Mesodermal cell (in vitro differentiated cells): ENCODE data around the gene C2orf69.
A peak's percentile ranks its signal among the peaks of the same experiment; 100 is the strongest.

Source experiments
- H3K27ac ChIP-seq: 2 replicates; pipeline ENCODE4 v1.7.0; 2013; ENCODE audit warnings: mild to moderate bottlenecking, low read depth, low read length, moderate library complexity; ENCODE audit not compliant: severe bottlenecking
- H3K36me3 ChIP-seq: 2 replicates; pipeline ENCODE4 v1.7.1; 2013; ENCODE audit warnings: mild to moderate bottlenecking, low read length, moderate library complexity; ENCODE audit not compliant: control insufficient read depth, insufficient read depth
- H3K4me1 ChIP-seq: one replicate; pipeline ENCODE4 v1.7.1; 2013; ENCODE audit warnings: mild to moderate bottlenecking, low read length; ENCODE audit not compliant: insufficient read depth, control insufficient read depth, poor library complexity, severe bottlenecking
- H3K4me3 ChIP-seq: 2 replicates; pipeline ENCODE4 v1.7.0; 2013; ENCODE audit warnings: low read length, control low read depth, mild to moderate bottlenecking; ENCODE audit not compliant: insufficient read depth, poor library complexity, severe bottlenecking; ENCODE audit errors: extremely low read depth
- H3K9me3 ChIP-seq: 2 replicates; pipeline ENCODE4 v1.7.1; 2013; ENCODE audit warnings: mild to moderate bottlenecking, low read length, moderate library complexity; ENCODE audit not compliant: control insufficient read depth
- WGBS, 2 experiments: methylation state at CpG; one replicate each; pipeline ENCODE4 v1.1.5; 2013; ENCODE audit warnings: missing lambda C conversion rate in 2 of 2; ENCODE audit not compliant: insufficient coverage in 2 of 2; 5-methylcytosine and 5-hydroxymethylcytosine counted together

The C2orf69 gene

DNA sequence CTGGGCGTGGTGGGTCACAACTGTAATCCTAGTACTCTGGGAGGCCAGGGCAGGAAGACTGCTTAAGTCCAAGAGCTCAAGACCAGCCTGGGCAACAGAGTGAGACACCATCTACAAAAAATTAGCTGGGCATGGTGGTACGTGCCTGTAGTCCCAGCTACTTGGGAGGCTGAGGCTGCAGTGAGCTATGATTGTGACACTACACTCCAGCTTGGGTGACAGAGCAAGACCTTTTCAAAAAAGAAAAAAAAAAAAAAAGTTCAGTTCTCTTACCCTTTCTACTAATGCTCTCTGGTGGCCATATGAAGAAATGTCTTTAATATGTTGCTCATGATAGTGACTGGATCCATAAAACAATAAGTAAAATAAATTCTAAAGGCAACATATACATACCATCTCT is 29.3 kb downstream of the C2orf69 start:
- 90 to 93% methylated on average over 2 of the region's 2 CpGs for WGBS, 2 experiments
- Histone ChIP-seq H3K36me3 (peaks cover 46% of the 10 kb centered on the region), H3K4me3 (no peak overlapping the region), H3K27ac (no peak overlapping the region), H3K9me3 (no peaks in the 10 kb centered on the region), H3K4me1 (no peaks in the 10 kb centered on the region)

DNA sequence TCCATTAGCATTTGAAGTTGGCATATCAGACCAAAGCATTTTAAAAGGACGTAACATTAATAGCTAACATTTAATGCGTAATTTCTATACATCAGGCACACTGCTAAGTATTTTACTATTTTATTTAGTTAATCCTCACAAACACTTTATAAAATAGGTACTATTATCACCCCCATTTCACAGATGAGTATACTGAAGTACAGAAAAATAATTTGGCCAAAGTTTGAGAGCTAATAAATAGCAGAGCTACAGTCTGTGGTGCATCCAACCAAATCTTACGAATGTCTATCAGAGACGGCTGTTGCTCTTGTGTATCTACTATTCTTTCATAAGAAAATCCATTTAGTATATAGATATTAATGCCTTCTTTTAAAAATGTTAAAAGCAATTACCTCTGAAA is 32.3 kb downstream of the C2orf69 start:
- Histone ChIP-seq H3K36me3 (peaks cover 60% of the 10 kb centered on the region), H3K9me3 (no peaks in the 10 kb centered on the region), H3K27ac (no peak overlapping the region), H3K4me1 (no peaks in the 10 kb centered on the region), H3K4me3 (no peak overlapping the region)
- no CpG with 5 or more reads among the region's 4 CpGs for WGBS, 2 experiments

GRCh38 chr2:199946196-199946595 is 35.1 kb downstream of the C2orf69 start:
- H3K9me3 ChIP-seq, result no peaks in the 10 kb centered on the region
- no peaks in the 10 kb centered on the region for H3K4me1 ChIP-seq
- H3K27ac ChIP-seq, result no peak overlapping the region
- WGBS, 2 experiments, result 80% methylated on average over 1 of the region's 1 CpG; no CpG with 5 or more reads in 1 of the 2 experiments
- peaks cover 65% of the 10 kb centered on the region for H3K36me3 ChIP-seq
- H3K4me3 ChIP-seq, result no peak overlapping the region

GRCh38 chr2:199946836-199947235 is 35.7 kb downstream of the C2orf69 start:
- H3K9me3 ChIP-seq, result no peaks in the 10 kb centered on the region
- H3K4me1 ChIP-seq, result no peaks in the 10 kb centered on the region
- peaks cover 69% of the 10 kb centered on the region for H3K36me3 ChIP-seq
- H3K27ac ChIP-seq, result no peak overlapping the region
- no peak overlapping the region for H3K4me3 ChIP-seq

DNA sequence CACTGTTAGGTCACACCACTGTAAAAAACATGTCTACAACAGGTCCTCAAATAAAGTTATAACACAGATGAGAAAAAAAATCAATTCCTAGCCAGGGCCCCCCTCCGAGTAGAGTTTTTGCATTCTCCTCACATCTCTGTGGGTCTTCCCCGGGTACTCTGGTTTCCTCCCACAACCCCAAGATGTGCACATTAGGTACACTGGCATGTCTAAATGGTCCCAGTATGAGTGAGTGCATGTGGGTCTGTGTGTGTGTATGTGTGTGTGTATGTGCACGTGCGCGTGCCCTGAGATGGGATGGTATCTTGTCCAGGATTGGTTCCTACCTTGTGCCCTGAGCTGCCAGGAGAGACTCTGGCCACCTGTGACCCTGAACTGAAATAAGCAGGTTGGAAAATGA is 39.3 kb downstream of the C2orf69 start:
- whole genome bisulfite sequencing, 2 experiments, result 100% methylated on average over 3 of the region's 5 CpGs
- Histone ChIP-seq H3K27ac (no peak overlapping the region), H3K4me3 (no peak overlapping the region), H3K9me3 (no peaks in the 10 kb centered on the region), H3K4me1 (no peaks in the 10 kb centered on the region), H3K36me3 (peaks cover 44% of the 10 kb centered on the region)

DNA sequence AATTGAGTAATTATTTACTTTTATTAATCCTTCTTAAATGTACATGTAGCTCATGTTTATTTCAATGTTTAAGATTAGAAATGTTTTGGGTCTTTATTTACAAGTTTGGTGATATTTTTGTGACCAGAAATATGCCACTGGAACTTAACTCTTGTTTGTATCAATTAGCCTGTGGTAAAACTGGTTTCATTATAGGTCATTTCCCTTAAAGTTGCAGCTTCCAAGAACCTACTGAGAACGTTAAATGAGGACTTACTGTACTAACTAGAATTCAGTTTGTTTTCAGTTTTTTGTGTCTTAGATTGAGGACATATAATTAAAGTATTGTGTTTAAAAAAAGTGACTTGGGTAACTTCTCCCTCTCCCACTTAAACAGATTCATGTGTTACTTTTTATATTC is 39.9 kb downstream of the C2orf69 start:
- no peak overlapping the region for H3K27ac ChIP-seq
- H3K4me3 ChIP-seq, result no peak overlapping the region
- H3K36me3 ChIP-seq, result peaks cover 40% of the 10 kb centered on the region
- H3K9me3 ChIP-seq, result no peaks in the 10 kb centered on the region
- no CpG with 5 or more reads among the region's 1 CpG for WGBS, 2 experiments
- H3K4me1 ChIP-seq, result no peaks in the 10 kb centered on the region

DNA sequence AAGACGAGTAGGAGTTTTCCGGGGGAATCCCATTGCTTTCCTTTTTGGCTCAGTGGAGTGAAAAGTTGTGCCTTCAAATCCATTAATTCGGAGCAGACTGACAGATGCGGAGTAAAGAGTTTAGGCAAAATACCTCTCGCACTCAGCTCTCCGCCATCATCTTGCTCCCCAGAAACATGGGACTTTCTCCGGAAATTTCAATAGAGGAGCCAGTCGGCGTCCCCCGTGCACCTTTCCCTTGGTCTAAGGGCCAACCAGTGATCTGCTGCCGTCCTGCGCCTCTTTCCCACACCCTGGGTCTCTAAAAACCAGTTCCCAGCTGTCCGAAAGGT is 43.9 kb downstream of the C2orf69 start:
- WGBS, 2 experiments, result 0% methylated on average over 9 to 10 of the region's 13 CpGs
- peaks cover 4% of the 10 kb centered on the region for H3K4me1 ChIP-seq
- peak overlapping the region; percentile 93 for H3K4me3 ChIP-seq
- H3K36me3 ChIP-seq, result peaks cover 37% of the 10 kb centered on the region
- no peaks in the 10 kb centered on the region for H3K9me3 ChIP-seq
- H3K27ac ChIP-seq, result peak overlapping the region; percentile 95

GRCh38 chr2:199955339-199956061 is 44.4 kb downstream of the C2orf69 start, which contains the start of the genes MAIP1 and TYW5:
Gene MAIP1 (plus strand): TSS chr2:199955582. CDS start chr2:199955799, 217 bp downstream.
Gene TYW5 (minus strand): TSS chr2:199955491. CDS start chr2:199955470, 21 bp downstream.
- Histone ChIP-seq H3K4me1 (peaks cover 4% of the 10 kb centered on the region), H3K27ac (peak within 1 kb of the TSS; percentile 95), H3K36me3 (peaks cover 38% of the 10 kb centered on the region), H3K4me3 (peak within 1 kb of the TSS; percentile 93), H3K9me3 (no peaks in the 10 kb centered on the region)
- 0% methylated on average over 60 to 61 of the region's 64 CpGs for WGBS, 2 experiments

DNA sequence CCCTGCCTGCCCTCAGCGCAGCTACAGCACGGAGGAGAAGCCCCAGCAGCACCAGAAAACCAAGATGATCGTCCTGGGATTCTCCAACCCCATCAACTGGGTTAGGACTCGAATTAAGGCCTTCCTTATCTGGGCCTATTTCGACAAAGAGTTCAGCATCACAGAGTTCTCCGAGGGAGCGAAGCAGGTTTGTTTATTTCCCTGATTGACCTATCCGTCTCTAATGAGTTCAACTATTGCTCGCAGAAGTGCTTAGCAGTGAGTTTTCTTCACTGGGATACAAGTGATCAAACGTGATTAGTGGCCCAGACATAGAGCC is 44.9 kb downstream of the C2orf69 start:
- 1 to 4% methylated on average over 6 to 10 of the region's 10 CpGs for WGBS, 2 experiments
- H3K4me3 ChIP-seq, result peak overlapping the region; percentile 93
- peaks cover 39% of the 10 kb centered on the region for H3K36me3 ChIP-seq
- peak overlapping the region; percentile 95 for H3K27ac ChIP-seq
- no peaks in the 10 kb centered on the region for H3K9me3 ChIP-seq
- peaks cover 4% of the 10 kb centered on the region for H3K4me1 ChIP-seq

DNA sequence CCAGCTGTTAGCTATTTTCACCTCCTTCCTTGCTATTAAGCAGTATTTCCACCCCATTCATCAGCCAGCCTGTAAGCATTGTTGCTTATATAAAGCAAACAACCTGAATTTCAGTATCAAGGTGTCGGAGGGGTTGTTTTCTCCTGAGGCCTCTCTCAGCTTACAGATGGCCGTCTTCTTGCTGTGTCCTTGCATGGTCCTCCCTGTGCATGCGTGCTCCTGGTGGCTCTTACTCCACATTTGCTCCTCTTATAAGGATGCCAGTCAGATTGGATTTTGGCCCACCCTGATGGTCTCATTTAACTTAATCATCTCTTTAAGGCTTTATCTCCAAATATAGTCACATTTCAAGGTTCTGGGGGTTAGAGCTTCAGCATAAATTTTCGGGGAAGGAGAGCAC is 46.9 kb downstream of the C2orf69 start:
- no peak overlapping the region for H3K27ac ChIP-seq
- peaks cover 50% of the 10 kb centered on the region for H3K36me3 ChIP-seq
- 93 to 100% methylated on average over 4 of the region's 4 CpGs for WGBS, 2 experiments
- H3K9me3 ChIP-seq, result no peaks in the 10 kb centered on the region
- H3K4me3 ChIP-seq, result no peak overlapping the region
- H3K4me1 ChIP-seq, result peaks cover 4% of the 10 kb centered on the region

DNA sequence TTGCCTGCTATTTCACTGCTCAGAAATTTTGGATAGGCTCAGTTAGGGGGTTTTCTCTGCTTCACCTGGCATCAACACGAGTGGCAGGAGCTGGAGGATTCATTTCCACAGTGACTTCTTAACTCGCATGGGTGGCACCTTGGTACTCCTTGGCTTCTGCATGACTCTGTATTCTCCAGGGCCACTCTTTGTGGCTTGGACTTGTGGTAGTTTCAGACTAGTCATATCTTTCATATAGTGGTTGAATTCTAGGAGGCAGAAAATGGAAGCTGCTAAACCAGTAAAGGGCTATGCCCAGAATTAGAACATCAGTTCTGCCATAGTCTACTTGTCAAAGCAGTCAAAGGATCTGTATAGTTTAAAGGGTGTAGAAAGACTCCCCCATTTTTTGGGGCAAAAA is 51.1 kb downstream of the C2orf69 start:
- Histone ChIP-seq H3K4me3 (no peak overlapping the region), H3K36me3 (peaks cover 83% of the 10 kb centered on the region), H3K9me3 (no peaks in the 10 kb centered on the region), H3K27ac (no peak overlapping the region), H3K4me1 (peaks cover 4% of the 10 kb centered on the region)
- 100% methylated on average over 1 to 2 of the region's 2 CpGs for WGBS, 2 experiments
